HG02588 (cell line): ENCODE data around the gene KCNIP4.

ENCODE experiments used
- ATAC-seq: cut with Tn5 transposase; IDR thresholded peaks from one replicate; pipeline ENCODE4 v1.9.1; 2021; ENCODE audit warnings: mild to moderate bottlenecking, moderate library complexity; ENCODE audit not compliant: unreplicated experiment

Gene KCNIP4

GRCh38 chr4:20890761-20891160 lies 1057.8 kb downstream of the KCNIP4 start:
- ATAC-seq, result no peak

GRCh38 chr4:20889901-20890300 lies 1058.7 kb downstream of the KCNIP4 start:
- no peak for ATAC-seq

- no peak for ATAC-seq
These were observed 1064.9 kb downstream of the KCNIP4 start for GRCh38 chr4:20883677-20884076.

- no peak for ATAC-seq
These were observed 1065.3 kb downstream of the KCNIP4 start for GRCh38 chr4:20883231-20883630.

- no peak for ATAC-seq
These were observed 1066.1 kb downstream of the KCNIP4 start for GRCh38 chr4:20882500-20882899.

GRCh38 chr4:20881658-20882057 lies 1066.9 kb downstream of the KCNIP4 start:
- ATAC-seq, result no peak

- no peak for ATAC-seq
These were observed 1069.8 kb downstream of the KCNIP4 start for GRCh38 chr4:20878806-20879205.

GRCh38 chr4:20870436-20870835 lies 1078.1 kb downstream of the KCNIP4 start:
- ATAC-seq, result no peak

- ATAC-seq, result no peak
These were observed 1080.5 kb downstream of the KCNIP4 start for GRCh38 chr4:20868108-20868507.

GRCh38 chr4:20860878-20861277 lies 1087.7 kb downstream of the KCNIP4 start:
- no peak for ATAC-seq

GRCh38 chr4:20859097-20859781 lies 1089.3 kb downstream of the KCNIP4 start:
- no peak for ATAC-seq

- ATAC-seq, result no peak
These were observed 1091.5 kb downstream of the KCNIP4 start for GRCh38 chr4:20857081-20857480.

- no peak for ATAC-seq
These were observed 1101.3 kb downstream of the KCNIP4 start for GRCh38 chr4:20847124-20847747.

- ATAC-seq, result no peak
These were observed 1104.3 kb downstream of the KCNIP4 start for GRCh38 chr4:20844311-20844710.

GRCh38 chr4:20840648-20841190 lies 1107.9 kb downstream of the KCNIP4 start:
- ATAC-seq, result no peak

GRCh38 chr4:20839957-20840356 lies 1108.6 kb downstream of the KCNIP4 start:
- no peak for ATAC-seq

- no peak for ATAC-seq
These were observed 1110.1 kb downstream of the KCNIP4 start for GRCh38 chr4:20838476-20838875.

GRCh38 chr4:20832826-20833225 lies 1115.7 kb downstream of the KCNIP4 start:
- no peak for ATAC-seq

- no peak for ATAC-seq
These were observed 1116.8 kb downstream of the KCNIP4 start for GRCh38 chr4:20831746-20832145.

GRCh38 chr4:20829617-20830357 lies 1118.8 kb downstream of the KCNIP4 start:
- no peak for ATAC-seq

- no peak for ATAC-seq
These were observed 1123.1 kb downstream of the KCNIP4 start for GRCh38 chr4:20825505-20825904.

- ATAC-seq, result no peak
These were observed 1132.3 kb downstream of the KCNIP4 start for GRCh38 chr4:20816287-20816686.
